Measurements from ENCODE around the gene DOK3.
"Not testable (repeated sequence)": the region's sequence is repeated elsewhere in the genome, so short reads cannot be mapped to it uniquely, and the experiment has no call there.

Gene DOK3

GRCh38 chr5:177496070-177496726 lies 13.4 kb downstream of the DOK3 start:
- no peak for DNase-seq

GRCh38 chr5:177495243-177496060 lies 14.2 kb downstream of the DOK3 start:
- DNase-seq, result no peak

DNA sequence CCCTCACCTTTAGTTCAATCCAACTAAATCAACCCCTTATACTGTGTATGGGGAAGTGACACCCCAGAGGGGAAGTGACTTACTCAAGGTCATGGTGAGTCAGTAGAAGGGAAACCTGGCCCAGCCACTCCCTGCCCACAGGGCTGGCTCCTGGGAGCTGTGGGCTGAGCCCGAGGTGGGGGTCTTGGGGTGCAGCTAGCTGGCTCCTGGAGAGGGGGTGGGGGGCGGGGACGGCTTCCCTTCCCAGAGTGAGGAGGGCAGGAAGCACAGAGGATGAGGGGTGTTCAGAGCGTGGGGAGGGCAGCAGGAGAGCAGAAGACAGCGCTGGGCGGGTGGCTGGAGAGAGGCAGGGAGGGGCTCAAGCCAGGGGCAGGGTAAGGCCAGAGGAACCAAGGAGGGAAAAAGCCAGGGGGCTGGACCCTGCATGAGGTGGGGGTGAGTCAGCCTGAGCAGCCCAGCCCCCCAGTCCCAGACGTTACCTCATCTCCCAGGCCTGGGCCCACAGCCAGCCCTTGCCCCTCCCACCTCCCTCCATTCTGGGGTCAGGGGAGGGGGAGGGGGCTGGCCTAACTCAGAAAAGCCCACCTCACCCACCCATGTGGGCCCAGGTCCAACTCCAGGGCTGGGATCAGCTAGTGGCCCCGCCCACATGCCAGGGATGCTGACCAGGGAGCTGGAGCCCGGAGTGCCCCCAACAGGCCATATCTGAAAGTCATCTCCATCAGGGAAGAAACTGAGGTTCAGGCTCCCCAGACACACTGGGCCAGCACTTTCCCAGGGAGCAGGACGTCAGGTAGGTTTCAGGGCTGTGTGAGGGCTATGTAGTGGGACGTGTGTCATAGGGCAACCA lies 15.1 kb downstream of the DOK3 start:
- peak; percentile 56 for DNase-seq

DNA sequence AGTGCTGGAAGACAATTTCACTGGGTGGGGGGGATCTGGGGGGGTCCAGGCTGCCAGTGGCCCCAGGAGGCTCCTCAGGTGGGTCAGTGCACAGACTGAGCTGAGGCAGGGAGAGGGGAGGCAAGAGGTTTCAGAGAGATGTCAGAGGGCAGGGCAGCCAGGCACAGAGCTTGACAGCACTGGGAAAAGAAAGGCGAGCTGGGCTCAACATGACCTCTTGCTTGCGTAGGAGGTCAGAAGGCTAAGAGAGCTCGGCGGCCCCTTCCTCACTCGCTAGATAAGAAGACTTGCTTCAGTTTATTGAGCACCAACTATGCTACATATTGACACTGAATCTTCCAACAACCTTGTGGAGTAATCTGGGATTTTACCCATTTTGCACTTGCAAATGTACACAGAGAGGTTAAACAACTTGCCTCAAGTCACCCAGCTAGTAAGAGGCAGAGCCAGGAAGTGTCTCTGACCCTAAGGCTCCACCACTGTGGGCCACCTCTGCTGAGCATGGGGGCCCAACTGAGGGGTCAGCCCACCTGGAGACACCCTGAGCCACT lies 15.8 kb downstream of the DOK3 start:
- no peak for DNase-seq

DNA sequence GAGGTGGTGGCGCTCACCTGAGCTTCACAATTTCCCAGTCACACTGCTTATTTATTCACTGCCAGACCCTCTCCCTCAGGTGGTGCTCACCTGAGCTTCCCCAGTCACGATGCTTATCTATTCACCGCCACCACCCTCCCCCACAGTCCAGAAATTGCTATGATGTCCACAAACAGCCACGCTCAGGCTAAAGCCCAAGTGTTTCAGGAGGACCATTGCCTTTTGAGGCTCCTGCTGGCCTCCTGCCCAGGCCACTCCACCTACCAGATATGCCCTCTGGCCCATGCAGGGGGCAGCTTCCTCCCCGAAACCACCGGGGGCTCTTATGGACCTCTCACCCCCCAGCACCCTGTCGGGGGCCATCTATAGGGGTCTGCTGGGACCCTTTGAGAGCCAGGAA lies 16.8 kb downstream of the DOK3 start:
- DNase-seq, result no peak

GRCh38 chr5:177491983-177492746 lies 17.5 kb downstream of the DOK3 start:
- no peak for DNase-seq

GRCh38 chr5:177491429-177491945 lies 18.1 kb downstream of the DOK3 start:
- peak; percentile 57 for DNase-seq

- DNase-seq, result no peak
Measured at GRCh38 chr5:177490992-177491391, 18.6 kb downstream of the DOK3 start.

GRCh38 chr5:177490311-177490991 lies 19.2 kb downstream of the DOK3 start:
- DNase-seq, result no peak

GRCh38 chr5:177489119-177489716 lies 20.4 kb downstream of the DOK3 start:
- DNase-seq, result no peak

GRCh38 chr5:177487975-177488374 lies 21.7 kb downstream of the DOK3 start:
- DNase-seq, result no peak

DNA sequence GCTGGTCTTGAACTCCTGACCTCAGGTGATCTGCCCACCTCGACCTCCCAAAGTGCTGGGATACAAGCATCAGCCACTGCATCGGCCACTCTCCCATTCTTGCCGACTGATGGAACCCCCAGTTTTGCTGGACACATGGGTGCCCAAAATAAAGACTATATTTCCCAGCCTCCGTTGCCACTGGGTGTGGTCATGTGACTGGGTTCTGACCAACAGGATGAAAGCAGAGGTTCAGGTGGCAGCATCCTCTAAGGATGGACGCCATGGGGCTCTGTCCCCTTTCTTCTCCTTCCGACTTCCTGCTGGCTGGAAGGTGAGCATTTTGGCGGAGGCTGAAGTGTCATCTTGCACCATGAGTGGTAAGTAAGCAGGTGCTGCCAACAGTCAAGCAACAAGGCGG lies 22.5 kb downstream of the DOK3 start:
- no peak for DNase-seq

- DNase-seq, result no peak
Measured at GRCh38 chr5:177486256-177486655, 23.4 kb downstream of the DOK3 start.

GRCh38 chr5:177485753-177486152 lies 23.9 kb downstream of the DOK3 start:
- not testable (repeated sequence) for DNase-seq

DNA sequence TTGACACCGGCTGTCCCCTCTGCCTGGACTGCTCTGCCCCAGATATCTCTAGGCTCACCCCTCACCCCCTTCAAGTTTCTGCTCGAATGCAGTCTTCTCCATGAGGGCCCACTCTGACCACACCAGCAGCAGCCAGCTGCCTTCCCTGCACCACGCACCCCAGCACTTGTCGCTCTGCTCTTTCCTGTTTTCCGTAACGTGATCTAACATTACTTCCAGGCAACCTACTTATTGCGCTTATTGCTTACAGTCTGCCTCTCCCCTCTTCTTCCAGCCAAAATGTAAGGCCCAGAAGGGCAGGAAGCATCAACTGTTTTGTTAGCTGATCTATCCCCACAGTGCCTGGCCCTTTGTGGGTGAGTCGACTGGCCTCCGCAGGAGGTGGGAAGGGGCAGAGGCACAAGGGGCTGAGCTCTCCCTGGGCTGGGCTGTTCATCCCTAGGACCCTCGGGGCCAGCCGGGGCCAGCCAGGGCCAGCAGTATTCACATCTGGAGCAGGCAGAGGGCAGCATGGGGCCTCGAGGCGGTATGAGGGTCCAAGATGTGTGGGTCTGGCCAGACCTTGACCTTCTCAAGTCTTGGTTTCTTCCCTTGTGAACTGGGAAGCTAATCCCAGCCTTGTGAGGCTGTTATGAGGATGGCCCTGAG lies 24.6 kb downstream of the DOK3 start:
- DNase-seq, result no peak

GRCh38 chr5:177483994-177484901 lies 25.4 kb downstream of the DOK3 start:
- no peak for DNase-seq

DNA sequence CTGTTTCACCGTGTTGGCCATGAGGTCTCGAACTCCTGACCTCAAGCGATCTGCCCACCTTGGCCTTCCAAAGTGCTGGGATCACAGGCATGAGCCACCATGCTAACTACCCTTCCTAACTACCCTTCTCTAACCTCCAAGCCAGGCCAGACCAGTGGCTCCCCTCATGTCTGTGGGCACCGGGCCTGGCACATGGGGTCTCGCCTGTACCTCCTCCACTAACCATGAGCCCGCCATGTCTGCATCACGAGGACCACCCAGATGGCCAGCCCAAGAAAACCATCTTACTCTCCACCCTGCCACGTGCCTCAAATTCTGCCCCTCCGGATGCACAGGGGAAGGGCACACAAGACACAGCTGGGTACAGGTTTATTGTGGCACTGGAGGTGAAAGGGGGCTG lies 26.6 kb downstream of the DOK3 start:
- no peak for DNase-seq

DNA sequence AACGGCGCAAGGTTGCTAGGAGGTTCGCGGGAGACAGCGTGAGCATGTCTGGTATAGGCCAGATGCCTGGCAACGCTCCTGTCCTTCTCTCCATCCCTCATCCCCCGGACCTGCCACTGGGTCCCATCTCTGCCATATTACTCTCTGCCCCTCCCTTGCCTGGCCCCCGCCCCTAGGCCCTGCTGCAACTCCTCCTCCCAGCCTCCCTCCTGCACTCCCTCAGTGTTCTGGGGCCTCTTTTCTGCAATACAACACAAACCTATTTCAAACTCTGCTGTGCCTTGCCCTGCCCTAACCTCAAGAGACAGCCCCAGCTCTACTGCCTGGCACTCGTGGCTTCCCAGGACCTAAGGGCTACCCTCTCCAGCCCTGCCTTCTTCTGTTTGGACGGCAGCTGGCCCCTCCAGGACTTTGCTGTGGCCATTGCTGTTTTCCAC lies 27.2 kb downstream of the DOK3 start:
- no peak for DNase-seq

GRCh38 chr5:177479774-177480173 lies 29.9 kb downstream of the DOK3 start:
- DNase-seq, result no peak
